Sigmoid colon (tissue), 4 donors: ENCODE results near the gene CYBA.

Source experiments
- CTCF ChIP-seq, 4 experiments: fragments of 450-650 bp in 3 of 4; fragments of 200-600 bp in 1 of 4; IDR thresholded peaks; one replicate each; pipeline ENCODE4 v1.5.1; 2016 to 2019; ENCODE audit warnings: antibody characterized with exemption in 4 of 4, mild to moderate bottlenecking in 3 of 4, moderate library complexity in 2 of 4
- POLR2AphosphoS5 ChIP-seq, 4 donors: sonication (generic); formaldehyde crosslinking; IDR thresholded peaks; one replicate each; pipeline ENCODE4 v1.6.1; 2017; ENCODE audit warnings: antibody characterized with exemption in 4 of 4

- TF ChIP-seq CTCF (IDR thresholded peaks at IDR 0.05) (no peak), POLR2AphosphoS5 (IDR thresholded peaks at IDR 0.05) (no peak)
Observed at GRCh38 chr16:88651276-88651988, 579 bp upstream of the CYBA start.
